Neural progenitor cell (in vitro differentiated cells): ENCODE measurements around the gene MOK. TPM values are rescaled to one million over a fixed set of nuclear protein-coding genes. Genes with fewer than 3 reads are reported as not detected.

Experiments
- DNase-seq: peaks from one replicate; pipeline ENCODE4 v3.0.0-alpha.2; 2016; ENCODE audit warnings: low spot score
- H2AFZ ChIP-seq: fragments of 200-600 bp; sonication (generic); replicated peaks from 2 replicates; pipeline ENCODE4 v1.6.1; 2016; ENCODE audit warnings: antibody characterized with exemption
- H3F3A ChIP-seq: fragments of 200-600 bp; sonication (generic); 2 replicates; pipeline ENCODE4 v1.6.1; 2016; ENCODE audit warnings: antibody characterized with exemption, low read depth
- H3K27ac ChIP-seq: fragments of 200-600 bp; sonication (generic); 2 replicates; pipeline ENCODE4 v1.5.1; 2016; ENCODE audit warnings: mild to moderate bottlenecking
- H3K27me3 ChIP-seq: fragments of 200-600 bp; sonication (generic); 2 replicates; pipeline ENCODE4 v1.6.1; 2016; ENCODE audit warnings: mild to moderate bottlenecking, moderate library complexity
- H3K36me3 ChIP-seq: fragments of 200-600 bp; sonication (generic); 2 replicates; pipeline ENCODE4 v1.5.1; 2016
- H3K4me1 ChIP-seq: fragments of 200-600 bp; sonication (generic); 2 replicates; pipeline ENCODE4 v1.6.1; 2016; ENCODE audit warnings: mixed run types
- H3K4me2 ChIP-seq: fragments of 200-600 bp; sonication (generic); 2 replicates; pipeline ENCODE4 v1.6.1; 2016
- H3K4me3 ChIP-seq: fragments of 200-600 bp; sonication (generic); 2 replicates; pipeline ENCODE4 v1.5.1; 2016
- H3K79me2 ChIP-seq: fragments of 200-600 bp; sonication (generic); 2 replicates; pipeline ENCODE4 v1.6.1; 2016; ENCODE audit warnings: low read depth
- H3K9ac ChIP-seq: fragments of 200-600 bp; sonication (generic); 2 replicates; pipeline ENCODE4 v1.6.1; 2016
- H3K9me3 ChIP-seq: fragments of 200-600 bp; sonication (generic); 2 replicates; pipeline ENCODE4 v1.5.1; 2016; ENCODE audit warnings: low read depth
- H4K20me1 ChIP-seq: fragments of 200-600 bp; sonication (generic); 2 replicates; pipeline ENCODE4 v1.6.1; 2016; ENCODE audit warnings: low read depth
- H3K27ac Mint-ChIP-seq: 3 replicates; pipeline ENCODE4 v1.8.0; 2021; ENCODE audit warnings: mixed read lengths
- H3K27me3 Mint-ChIP-seq: 2 replicates; pipeline ENCODE4 v1.8.0; 2022; ENCODE audit warnings: low read depth, mild to moderate bottlenecking, inconsistent platforms, moderate library complexity, mixed read lengths; ENCODE audit not compliant: insufficient read depth
- H3K36me3 Mint-ChIP-seq: 3 replicates; pipeline ENCODE4 v1.8.0; 2021; ENCODE audit warnings: mixed read lengths
- H3K4me1 Mint-ChIP-seq: 3 replicates; pipeline ENCODE4 v1.8.0; 2021; ENCODE audit warnings: mixed read lengths
- H3K4me3 Mint-ChIP-seq: 3 replicates; pipeline ENCODE4 v1.8.0; 2021; ENCODE audit warnings: mild to moderate bottlenecking, moderate library complexity, mixed read lengths
- H3K9me3 Mint-ChIP-seq: 3 replicates; pipeline ENCODE4 v1.8.0; 2020; ENCODE audit warnings: mixed read lengths
- EZH2 ChIP-seq: fragments of 200-600 bp; sonication (generic); IDR thresholded peaks from 2 replicates; pipeline ENCODE4 v1.6.1; 2017; ENCODE audit warnings: antibody characterized with exemption, mild to moderate bottlenecking, moderate library complexity
- EZH2phosphoT487 ChIP-seq: fragments of 200-600 bp; sonication (generic); IDR thresholded peaks from 2 replicates; pipeline ENCODE4 v1.6.1; 2017; ENCODE audit warnings: antibody characterized with exemption
- total RNA-seq: library from RNA; depleted of rRNA; stranded (reverse); fragments of >200 nt; gene quantifications from 2 replicates; pipeline ENCODE4 v1.2.3, GENCODE V29; 2015; ENCODE audit warnings: low replicate concordance
- TF ChIP-seq, protein P1 (sequence below): fragments of 200-600 bp; sonication (generic); IDR thresholded peaks from 2 replicates; pipeline ENCODE4 v1.5.1; 2017; ENCODE audit warnings: antibody characterized with exemption, mild to moderate bottlenecking

The MOK gene
- total RNA-seq, 1 donor from 2014 or later: 9.9 TPM

DNA sequence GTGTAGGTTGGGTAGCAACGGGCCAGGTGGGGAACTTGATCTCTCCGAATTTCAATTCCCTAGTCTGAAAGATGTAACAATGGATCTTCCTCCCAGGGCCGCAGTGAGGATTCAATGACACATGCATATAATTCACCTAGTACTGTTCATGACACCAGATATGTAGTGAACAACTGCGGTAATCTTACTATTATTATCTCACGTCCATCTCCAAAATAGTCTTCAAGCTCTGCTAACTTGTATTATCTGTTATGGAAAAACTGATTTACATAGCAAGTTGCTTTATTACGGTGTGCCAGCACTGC lies 26.4 kb downstream of the MOK start:
- Histone ChIP-seq H3K27me3 (no peaks in the 10 kb centered on the region), H3K9me3 (no peaks in the 10 kb centered on the region), H3K36me3 (no peaks in the 10 kb centered on the region), H3K4me3 (no peak overlapping the region), H2AFZ (no peak overlapping the region), H4K20me1 (no peaks in the 10 kb centered on the region), H3K9ac (no peak overlapping the region), H3K79me2 (no peaks in the 10 kb centered on the region), H3K4me2 (no peak overlapping the region), H3K4me1 (no peaks in the 10 kb centered on the region), H3F3A (no peaks in the 10 kb centered on the region), H3K27ac (no peak overlapping the region)
- peaks cover 2% of the 10 kb centered on the region for H3K9me3 Mint-ChIP-seq
- TF ChIP-seq, protein P1, sequence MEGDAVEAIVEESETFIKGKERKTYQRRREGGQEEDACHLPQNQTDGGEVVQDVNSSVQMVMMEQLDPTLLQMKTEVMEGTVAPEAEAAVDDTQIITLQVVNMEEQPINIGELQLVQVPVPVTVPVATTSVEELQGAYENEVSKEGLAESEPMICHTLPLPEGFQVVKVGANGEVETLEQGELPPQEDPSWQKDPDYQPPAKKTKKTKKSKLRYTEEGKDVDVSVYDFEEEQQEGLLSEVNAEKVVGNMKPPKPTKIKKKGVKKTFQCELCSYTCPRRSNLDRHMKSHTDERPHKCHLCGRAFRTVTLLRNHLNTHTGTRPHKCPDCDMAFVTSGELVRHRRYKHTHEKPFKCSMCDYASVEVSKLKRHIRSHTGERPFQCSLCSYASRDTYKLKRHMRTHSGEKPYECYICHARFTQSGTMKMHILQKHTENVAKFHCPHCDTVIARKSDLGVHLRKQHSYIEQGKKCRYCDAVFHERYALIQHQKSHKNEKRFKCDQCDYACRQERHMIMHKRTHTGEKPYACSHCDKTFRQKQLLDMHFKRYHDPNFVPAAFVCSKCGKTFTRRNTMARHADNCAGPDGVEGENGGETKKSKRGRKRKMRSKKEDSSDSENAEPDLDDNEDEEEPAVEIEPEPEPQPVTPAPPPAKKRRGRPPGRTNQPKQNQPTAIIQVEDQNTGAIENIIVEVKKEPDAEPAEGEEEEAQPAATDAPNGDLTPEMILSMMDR: no peak
- no peak for TF ChIP-seq EZH2
- no peak for TF ChIP-seq EZH2phosphoT487
- H3K27me3 Mint-ChIP-seq: no peaks in the 10 kb centered on the region
- H3K27ac Mint-ChIP-seq: no peak overlapping the region
- H3K4me1 Mint-ChIP-seq: no peaks in the 10 kb centered on the region
- H3K36me3 Mint-ChIP-seq: peaks cover 21% of the 10 kb centered on the region
- no peak overlapping the region for H3K4me3 Mint-ChIP-seq
- DNase-seq: no peak

DNA sequence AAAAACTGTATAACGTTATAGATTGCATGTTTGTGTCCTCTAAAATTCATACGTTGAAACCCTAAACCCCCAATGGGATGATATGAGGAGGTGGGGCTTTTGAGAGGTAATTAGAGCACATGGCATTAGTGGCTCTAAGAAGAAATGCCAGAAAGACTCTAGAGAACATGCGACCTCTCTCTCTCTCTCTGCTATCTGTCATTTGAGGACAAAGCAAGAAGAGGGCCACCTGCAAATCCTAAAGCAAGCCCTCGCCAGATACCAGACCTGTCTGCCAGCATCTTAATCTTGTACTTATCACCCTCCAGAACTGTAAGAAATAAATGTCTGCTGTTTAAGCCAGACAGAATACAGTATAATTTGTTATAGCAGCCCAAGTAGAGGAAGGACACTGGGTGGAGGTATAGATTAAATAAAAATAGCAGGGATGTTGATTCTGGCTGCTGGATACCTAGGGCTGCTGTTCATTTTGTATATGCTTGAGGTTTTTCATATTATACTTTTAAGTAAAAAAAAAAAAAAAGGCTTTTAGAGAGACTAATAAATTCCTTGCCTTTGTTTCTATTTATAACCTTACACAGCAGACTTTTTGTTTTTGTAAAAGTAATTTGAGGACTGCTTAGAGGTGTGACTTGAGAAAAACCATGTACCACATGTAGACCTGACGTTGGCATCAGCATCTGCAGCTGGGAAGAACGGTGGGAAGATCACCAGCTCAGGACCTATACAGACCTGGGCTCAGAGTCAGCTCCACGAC lies 26.9 kb downstream of the MOK start:
- Mint-ChIP-seq H3K9me3 (peaks cover 2% of the 10 kb centered on the region), H3K4me3 (no peak overlapping the region), H3K36me3 (peaks cover 21% of the 10 kb centered on the region), H3K27me3 (no peaks in the 10 kb centered on the region), H3K4me1 (no peaks in the 10 kb centered on the region), H3K27ac (no peak overlapping the region)
- no peaks in the 10 kb centered on the region for H3K79me2 ChIP-seq
- H3K4me3 ChIP-seq: no peak overlapping the region
- no peaks in the 10 kb centered on the region for H3F3A ChIP-seq
- H3K4me2 ChIP-seq: no peak overlapping the region
- no peak for DNase-seq
- no peak overlapping the region for H2AFZ ChIP-seq
- H3K9me3 ChIP-seq: no peaks in the 10 kb centered on the region
- no peaks in the 10 kb centered on the region for H3K4me1 ChIP-seq
- H4K20me1 ChIP-seq: no peaks in the 10 kb centered on the region
- H3K27me3 ChIP-seq: no peaks in the 10 kb centered on the region
- no peaks in the 10 kb centered on the region for H3K36me3 ChIP-seq
- H3K9ac ChIP-seq: no peak overlapping the region
- H3K27ac ChIP-seq: no peak overlapping the region
- no peak for TF ChIP-seq EZH2
- TF ChIP-seq EZH2phosphoT487: no peak
- TF ChIP-seq, protein P1: no peak

DNA sequence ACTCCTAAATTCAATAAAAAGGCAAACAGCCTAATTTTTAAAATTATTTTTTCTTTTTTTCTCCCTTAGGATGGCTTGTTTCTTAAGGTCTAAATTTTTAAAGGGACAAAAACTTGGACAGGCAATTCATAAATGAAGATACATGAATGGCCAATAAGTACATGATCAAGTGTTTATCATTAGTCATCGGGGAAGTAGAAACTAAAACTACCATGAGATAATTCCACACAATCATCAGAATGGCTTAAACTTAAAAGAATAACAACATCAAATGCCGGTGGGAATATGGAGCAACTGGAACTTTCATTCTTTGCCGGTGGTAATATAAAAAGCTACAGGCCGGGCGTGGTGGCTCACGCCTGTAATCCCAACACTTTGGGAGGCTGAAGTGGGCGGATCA lies 29.1 kb downstream of the MOK start:
- Histone ChIP-seq H3K27ac (no peak overlapping the region), H3K4me2 (no peak overlapping the region), H3K9ac (no peak overlapping the region), H3K4me3 (no peak overlapping the region), H3K79me2 (no peaks in the 10 kb centered on the region), H3K9me3 (no peaks in the 10 kb centered on the region), H3K36me3 (no peaks in the 10 kb centered on the region), H3F3A (no peaks in the 10 kb centered on the region), H3K4me1 (no peaks in the 10 kb centered on the region), H3K27me3 (no peaks in the 10 kb centered on the region), H2AFZ (no peak overlapping the region), H4K20me1 (no peaks in the 10 kb centered on the region)
- Mint-ChIP-seq H3K4me3 (no peak overlapping the region), H3K27ac (no peak overlapping the region), H3K27me3 (peaks cover 4% of the 10 kb centered on the region), H3K4me1 (no peaks in the 10 kb centered on the region), H3K36me3 (peaks cover 19% of the 10 kb centered on the region), H3K9me3 (peaks cover 2% of the 10 kb centered on the region)
- no peak for TF ChIP-seq EZH2phosphoT487
- no peak for TF ChIP-seq EZH2
- TF ChIP-seq, protein P1: no peak
- DNase-seq: no peak
